Spleen (tissue), 11 donors: Measurements from ENCODE around the gene MAPKAP1. TPM values are rescaled to one million over a fixed set of nuclear protein-coding genes. Genes with fewer than 3 reads are reported as not detected.

Source experiments
- DNase-seq: peaks from one replicate; pipeline ENCODE4 v3.0.0-alpha.2; 2020
- H3K27ac ChIP-seq, 8 donors: fragments of 200-600 bp; sonication (generic) in 7 of 8; 1 replicate in 4 of 8; 2 replicates in 4 of 8; pipeline versions ENCODE4 v1.5.0 to v1.8.0; 2016 to 2021; ENCODE audit warnings: inconsistent platforms in 4 of 8, mild to moderate bottlenecking in 4 of 8, moderate library complexity in 1 of 8
- H3K27me3 ChIP-seq, 7 donors: fragments of 200-600 bp; sonication (generic) in 6 of 7; replicated peaks in 1 of 7; 1 replicate in 4 of 7; 2 replicates in 3 of 7; pipeline versions ENCODE4 v1.5.0 to v1.8.0; 2016 to 2021; ENCODE audit warnings: inconsistent platforms in 3 of 7, mild to moderate bottlenecking in 1 of 7
- H3K36me3 ChIP-seq, 6 donors: fragments of 200-600 bp; sonication (generic) in 5 of 6; 1 replicate in 4 of 6; 2 replicates in 2 of 6; pipeline versions ENCODE4 v1.5.0 to v1.8.0; 2016 to 2021; ENCODE audit warnings: inconsistent platforms in 2 of 6
- H3K4me1 ChIP-seq, 6 donors: fragments of 200-600 bp; sonication (generic) in 5 of 6; 1 replicate in 3 of 6; 2 replicates in 3 of 6; pipeline versions ENCODE4 v1.5.0 to v1.8.0; 2016 to 2021; ENCODE audit warnings: inconsistent platforms in 3 of 6
- H3K4me3 ChIP-seq, 8 donors: fragments of 200-600 bp; sonication (generic) in 7 of 8; 1 replicate in 4 of 8; 2 replicates in 4 of 8; pipeline versions ENCODE4 v1.5.0 to v1.8.0; 2016 to 2021; ENCODE audit warnings: inconsistent platforms in 4 of 8, mild to moderate bottlenecking in 4 of 8, moderate library complexity in 2 of 8
- H3K9me3 ChIP-seq, 8 donors: fragments of 200-600 bp; sonication (generic) in 7 of 8; 1 replicate in 4 of 8; 2 replicates in 4 of 8; pipeline versions ENCODE4 v1.5.0 to v1.8.0; 2016 to 2021; ENCODE audit warnings: inconsistent platforms in 4 of 8
- POLR2A ChIP-seq, 3 donors: fragments of 450-650 bp; IDR thresholded peaks; one replicate each; pipeline ENCODE4 v1.5.1; 2017; ENCODE audit warnings: antibody characterized with exemption in 3 of 3, mild to moderate bottlenecking in 1 of 3
- POLR2AphosphoS5 ChIP-seq, 3 donors: sonication (generic); formaldehyde crosslinking; IDR thresholded peaks; one replicate each; pipeline ENCODE4 v1.5.1; 2017; ENCODE audit warnings: antibody characterized with exemption in 3 of 3
- WGBS, 5 donors: extraction: QIAGEN DNeasy Blood & Tissue Kit in 3 of 5; methylation state at CpG; one replicate each; pipeline versions ENCODE4 v1.1.5 to v1.1.7; 2013 to 2018; 5-methylcytosine and 5-hydroxymethylcytosine counted together
- intact Hi-C: fragments of 100-400 bp; cut with DNase I; formaldehyde crosslinking; loops from one replicate; pipeline ENCODE4 v1.15.0; 2023; ENCODE audit warnings: low total_unique reads
- polyA plus RNA-seq, 3 donors: library from polyadenylated mRNA; stranded (reverse); fragments of 200-250 nt; gene quantifications; one replicate each; pipeline ENCODE4 v1.2.1, GENCODE V29; 2013
- total RNA-seq, 7 donors: library from RNA; depleted of rRNA in 3 of 7; stranded (reverse); fragments of >200 nt in 3 of 7; fragmentation: NEBNext Ultra II Directional in 4 of 7; extraction: Animal tissue kit (Norgen Biotek cat#: 25700) in 4 of 7; gene quantifications; one replicate each; pipeline versions ENCODE4 v1.1.0 to v1.2.1, GENCODE V29; 2016 to 2021
- TF ChIP-seq, protein P1 (sequence below), 11 experiments: fragments of 200-600 bp in 7 of 11; fragments of 450-650 bp in 4 of 11; sonication (generic) in 4 of 11; IDR thresholded peaks in 8 of 11; conservative IDR thresholded peaks in 3 of 11; 1 replicate in 7 of 11; 2 replicates in 4 of 11; pipeline versions ENCODE4 v1.4.0 to v1.8.0; 2016 to 2021; ENCODE audit warnings: antibody characterized with exemption in 11 of 11, inconsistent platforms in 4 of 11, mild to moderate bottlenecking in 1 of 11
- donor health status: healthy with polysubstance abuse.
- donor health status: DM: no; HTN: no; CAD: no; lungs with moderate emphysema.
- donor health status: DM: no; HTN: no; CAD: no.
- donor health status: Bipolar disorder and iron deficiency.
- donor health status: healthy.
- donor health status: DM: no; HTN: no; CAD: no.
- donor health status: DM: yes; HTN: yes; CAD: no.

MAPKAP1 gene
- total and polyA plus RNA-seq, 10 donors, result 37.2 to 77.2 (median 60.4) TPM

- Histone ChIP-seq H3K27me3 (no peaks in the 10 kb centered on the region), H3K27ac (no peak overlapping the region), H3K36me3 (no peaks in the 10 kb centered on the region), H3K9me3 (no peaks in the 10 kb centered on the region), H3K4me3 (no peak overlapping the region), H3K4me1 (peaks cover 0 to 42% (median 16%) of the 10 kb centered on the region in 6 donors)
- no peak for DNase-seq
- WGBS, 5 donors, result 88 to 92% (median 89%) methylated on average over 4 of the region's 4 CpGs
- TF ChIP-seq, protein P1, sequence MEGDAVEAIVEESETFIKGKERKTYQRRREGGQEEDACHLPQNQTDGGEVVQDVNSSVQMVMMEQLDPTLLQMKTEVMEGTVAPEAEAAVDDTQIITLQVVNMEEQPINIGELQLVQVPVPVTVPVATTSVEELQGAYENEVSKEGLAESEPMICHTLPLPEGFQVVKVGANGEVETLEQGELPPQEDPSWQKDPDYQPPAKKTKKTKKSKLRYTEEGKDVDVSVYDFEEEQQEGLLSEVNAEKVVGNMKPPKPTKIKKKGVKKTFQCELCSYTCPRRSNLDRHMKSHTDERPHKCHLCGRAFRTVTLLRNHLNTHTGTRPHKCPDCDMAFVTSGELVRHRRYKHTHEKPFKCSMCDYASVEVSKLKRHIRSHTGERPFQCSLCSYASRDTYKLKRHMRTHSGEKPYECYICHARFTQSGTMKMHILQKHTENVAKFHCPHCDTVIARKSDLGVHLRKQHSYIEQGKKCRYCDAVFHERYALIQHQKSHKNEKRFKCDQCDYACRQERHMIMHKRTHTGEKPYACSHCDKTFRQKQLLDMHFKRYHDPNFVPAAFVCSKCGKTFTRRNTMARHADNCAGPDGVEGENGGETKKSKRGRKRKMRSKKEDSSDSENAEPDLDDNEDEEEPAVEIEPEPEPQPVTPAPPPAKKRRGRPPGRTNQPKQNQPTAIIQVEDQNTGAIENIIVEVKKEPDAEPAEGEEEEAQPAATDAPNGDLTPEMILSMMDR (IDR thresholded peaks at IDR 0.05 in 8 of 11, conservative IDR thresholded peaks at IDR 0.05 in 3 of 11), result no peak
- TF ChIP-seq POLR2AphosphoS5 (IDR thresholded peaks at IDR 0.05) (no peak), POLR2A (IDR thresholded peaks at IDR 0.05) (no peak)
- intact Hi-C loops, result no loop called here
These were observed 103.5 kb downstream of the MAPKAP1 start for GRCh38 chr9:125603478-125604021.

DNA sequence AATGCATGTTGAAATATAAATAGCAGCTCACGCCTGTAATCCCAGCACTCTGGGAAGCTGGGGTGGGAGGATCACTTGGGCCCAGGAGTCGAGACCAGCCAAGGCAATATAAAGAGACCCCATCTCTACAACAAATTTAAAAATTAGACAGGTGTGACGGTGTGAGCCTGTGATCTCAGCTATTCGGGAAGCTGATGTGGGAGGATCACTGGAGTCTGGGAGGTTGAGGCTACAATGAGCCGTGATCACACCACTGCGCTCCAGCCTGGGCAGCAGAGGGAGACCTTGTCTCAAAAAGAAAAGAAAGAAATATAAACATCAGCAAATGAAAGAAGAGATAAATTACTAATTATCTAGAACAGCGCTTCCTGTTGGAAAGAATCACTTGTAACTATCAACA, 105.0 kb downstream of the MAPKAP1 start:
- WGBS, 5 donors, result 95 to 98% (median 97%) methylated on average over 7 of the region's 7 CpGs
- TF ChIP-seq POLR2AphosphoS5 (IDR thresholded peaks at IDR 0.05), result no peak
- TF ChIP-seq, protein P1 (IDR thresholded peaks at IDR 0.05 in 8 of 11, conservative IDR thresholded peaks at IDR 0.05 in 3 of 11), result no peak
- TF ChIP-seq POLR2A (IDR thresholded peaks at IDR 0.05), result no peak
- Histone ChIP-seq H3K27ac (no peak overlapping the region), H3K9me3 (no peaks in the 10 kb centered on the region), H3K4me1 (peaks cover 0 to 33% (median 12%) of the 10 kb centered on the region in 6 donors), H3K4me3 (no peak overlapping the region), H3K36me3 (no peaks in the 10 kb centered on the region), H3K27me3 (no peaks in the 10 kb centered on the region)
- DNase-seq, result no peak
- intact Hi-C loops, result no loop called here

GRCh38 chr9:125600194-125600593, 106.8 kb downstream of the MAPKAP1 start:
- intact Hi-C loops, result no loop called here
- peaks cover 0 to 7% (median 0%) of the 10 kb centered on the region in 6 donors for H3K36me3 ChIP-seq
- peaks cover 0 to 23% (median 6%) of the 10 kb centered on the region in 6 donors for H3K4me1 ChIP-seq
- TF ChIP-seq POLR2AphosphoS5 (IDR thresholded peaks at IDR 0.05) (no peak), POLR2A (IDR thresholded peaks at IDR 0.05) (no peak)
- TF ChIP-seq, protein P1 (IDR thresholded peaks at IDR 0.05 in 8 of 11, conservative IDR thresholded peaks at IDR 0.05 in 3 of 11), result no peak
- H3K27me3 ChIP-seq, result no peaks in the 10 kb centered on the region
- no peaks in the 10 kb centered on the region for H3K9me3 ChIP-seq
- H3K4me3 ChIP-seq, result no peak overlapping the region
- no peak for DNase-seq
- H3K27ac ChIP-seq, result peak overlapping the region in 2 of 8 donors; percentile 15 to 26
- WGBS, 5 donors, result 69 to 81% (median 71%) methylated on average over 1 of the region's 1 CpG

DNA sequence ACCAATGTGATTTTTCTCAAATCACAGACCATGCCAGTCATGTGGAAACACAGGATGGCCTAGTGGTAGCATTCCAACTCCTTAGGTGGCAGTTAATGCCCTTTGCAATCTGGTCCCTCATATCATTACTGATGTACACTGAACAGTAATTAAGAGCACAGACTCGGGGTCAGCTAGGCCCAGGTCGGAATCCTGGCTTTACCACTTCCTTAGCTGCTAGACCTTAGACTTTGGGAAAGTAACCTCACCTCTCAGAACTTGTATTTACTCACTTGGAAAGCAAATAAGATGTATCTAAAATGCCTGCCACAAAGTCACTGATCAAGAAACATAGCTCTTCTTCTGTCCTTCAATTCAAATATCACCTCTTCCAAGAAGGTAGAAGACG, 112.8 kb downstream of the MAPKAP1 start:
- intact Hi-C loops, result no loop called here
- Histone ChIP-seq H3K27me3 (no peaks in the 10 kb centered on the region), H3K4me3 (no peak overlapping the region), H3K27ac (no peak overlapping the region), H3K36me3 (peaks cover 0 to 7% (median 0%) of the 10 kb centered on the region in 6 donors), H3K4me1 (peaks cover 0 to 30% (median 5%) of the 10 kb centered on the region in 6 donors), H3K9me3 (no peaks in the 10 kb centered on the region)
- no peak for DNase-seq
- no peak for TF ChIP-seq POLR2A (IDR thresholded peaks at IDR 0.05)
- TF ChIP-seq, protein P1 (IDR thresholded peaks at IDR 0.05 in 8 of 11, conservative IDR thresholded peaks at IDR 0.05 in 3 of 11), result no peak
- no peak for TF ChIP-seq POLR2AphosphoS5 (IDR thresholded peaks at IDR 0.05)
- WGBS, 5 donors, result 82 to 92% (median 89%) methylated on average over 3 of the region's 3 CpGs
